Spleen (tissue), 11 donors: ENCODE results near the gene CHST8. TPM values are rescaled to one million over a fixed set of nuclear protein-coding genes. Genes with fewer than 3 reads are reported as not detected.

ENCODE experiments used
- DNase-seq: peaks from one replicate; pipeline ENCODE4 v3.0.0-alpha.2; 2020
- H3K27ac ChIP-seq, 8 donors: fragments of 200-600 bp; sonication (generic) in 7 of 8; 1 replicate in 4 of 8; 2 replicates in 4 of 8; pipeline versions ENCODE4 v1.5.0 to v1.8.0; 2016 to 2021; ENCODE audit warnings: inconsistent platforms in 4 of 8, mild to moderate bottlenecking in 4 of 8, moderate library complexity in 1 of 8
- H3K27me3 ChIP-seq, 7 donors: fragments of 200-600 bp; sonication (generic) in 6 of 7; replicated peaks in 1 of 7; 1 replicate in 4 of 7; 2 replicates in 3 of 7; pipeline versions ENCODE4 v1.5.0 to v1.8.0; 2016 to 2021; ENCODE audit warnings: inconsistent platforms in 3 of 7, mild to moderate bottlenecking in 1 of 7
- H3K36me3 ChIP-seq, 6 donors: fragments of 200-600 bp; sonication (generic) in 5 of 6; 1 replicate in 4 of 6; 2 replicates in 2 of 6; pipeline versions ENCODE4 v1.5.0 to v1.8.0; 2016 to 2021; ENCODE audit warnings: inconsistent platforms in 2 of 6
- H3K4me1 ChIP-seq, 6 donors: fragments of 200-600 bp; sonication (generic) in 5 of 6; 1 replicate in 3 of 6; 2 replicates in 3 of 6; pipeline versions ENCODE4 v1.5.0 to v1.8.0; 2016 to 2021; ENCODE audit warnings: inconsistent platforms in 3 of 6
- H3K4me3 ChIP-seq, 8 donors: fragments of 200-600 bp; sonication (generic) in 7 of 8; 1 replicate in 4 of 8; 2 replicates in 4 of 8; pipeline versions ENCODE4 v1.5.0 to v1.8.0; 2016 to 2021; ENCODE audit warnings: inconsistent platforms in 4 of 8, mild to moderate bottlenecking in 4 of 8, moderate library complexity in 2 of 8
- H3K9me3 ChIP-seq, 8 donors: fragments of 200-600 bp; sonication (generic) in 7 of 8; 1 replicate in 4 of 8; 2 replicates in 4 of 8; pipeline versions ENCODE4 v1.5.0 to v1.8.0; 2016 to 2021; ENCODE audit warnings: inconsistent platforms in 4 of 8
- POLR2A ChIP-seq, 3 donors: fragments of 450-650 bp; IDR thresholded peaks; one replicate each; pipeline ENCODE4 v1.5.1; 2017; ENCODE audit warnings: antibody characterized with exemption in 3 of 3, mild to moderate bottlenecking in 1 of 3
- POLR2AphosphoS5 ChIP-seq, 3 donors: sonication (generic); formaldehyde crosslinking; IDR thresholded peaks; one replicate each; pipeline ENCODE4 v1.5.1; 2017; ENCODE audit warnings: antibody characterized with exemption in 3 of 3
- WGBS, 5 donors: extraction: QIAGEN DNeasy Blood & Tissue Kit in 3 of 5; methylation state at CpG; one replicate each; pipeline versions ENCODE4 v1.1.5 to v1.1.7; 2013 to 2018; 5-methylcytosine and 5-hydroxymethylcytosine counted together
- intact Hi-C: fragments of 100-400 bp; cut with DNase I; formaldehyde crosslinking; loops from one replicate; pipeline ENCODE4 v1.15.0; 2023; ENCODE audit warnings: low total_unique reads
- polyA plus RNA-seq, 3 donors: library from polyadenylated mRNA; stranded (reverse); fragments of 200-250 nt; gene quantifications; one replicate each; pipeline ENCODE4 v1.2.1, GENCODE V29; 2013
- total RNA-seq, 7 donors: library from RNA; depleted of rRNA in 3 of 7; stranded (reverse); fragments of >200 nt in 3 of 7; fragmentation: NEBNext Ultra II Directional in 4 of 7; extraction: Animal tissue kit (Norgen Biotek cat#: 25700) in 4 of 7; gene quantifications; one replicate each; pipeline versions ENCODE4 v1.1.0 to v1.2.1, GENCODE V29; 2016 to 2021
- TF ChIP-seq, protein P1 (sequence below), 11 experiments: fragments of 200-600 bp in 7 of 11; fragments of 450-650 bp in 4 of 11; sonication (generic) in 4 of 11; IDR thresholded peaks in 8 of 11; conservative IDR thresholded peaks in 3 of 11; 1 replicate in 7 of 11; 2 replicates in 4 of 11; pipeline versions ENCODE4 v1.4.0 to v1.8.0; 2016 to 2021; ENCODE audit warnings: antibody characterized with exemption in 11 of 11, inconsistent platforms in 4 of 11, mild to moderate bottlenecking in 1 of 11
- donor health status: healthy with polysubstance abuse.
- donor health status: DM: no; HTN: no; CAD: no; lungs with moderate emphysema.
- donor health status: DM: no; HTN: no; CAD: no.
- donor health status: Bipolar disorder and iron deficiency.
- donor health status: healthy.
- donor health status: DM: no; HTN: no; CAD: no.
- donor health status: DM: yes; HTN: yes; CAD: no.

The CHST8 gene
- total and polyA plus RNA-seq, 10 donors: 0.43 to 4.0 (median 1.6) TPM

DNA sequence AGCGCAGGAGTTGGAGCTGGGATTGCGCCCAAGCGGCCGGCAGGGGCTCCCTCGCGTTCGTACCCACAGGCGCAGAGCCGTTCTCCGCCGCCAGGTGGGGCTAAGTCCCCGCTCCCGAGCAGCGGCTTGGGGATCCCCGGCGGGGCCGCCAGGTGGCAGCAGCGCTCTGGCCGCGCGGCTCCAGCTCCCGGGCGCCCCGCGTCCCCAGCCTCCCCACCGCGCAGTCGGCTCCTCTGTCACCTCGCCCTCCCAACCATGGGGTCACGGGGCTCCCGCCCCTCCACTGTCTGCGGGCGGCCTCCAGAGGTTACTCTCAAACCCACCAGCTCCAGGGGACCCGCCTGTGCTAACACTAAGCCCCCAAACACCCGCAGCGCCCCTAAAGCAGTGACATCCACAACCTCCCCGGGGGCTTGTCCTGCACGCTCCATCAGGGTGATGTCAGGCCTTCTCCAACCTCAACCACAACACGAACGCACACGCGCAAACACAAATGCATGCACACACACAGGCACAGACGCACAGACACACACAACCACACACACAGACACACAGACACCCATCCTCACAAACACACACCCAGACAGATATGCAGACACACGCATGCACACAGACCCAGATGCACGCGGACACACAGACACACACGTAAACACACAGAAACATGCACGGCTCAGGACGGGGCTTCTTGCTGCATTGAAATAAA lies 156.5 kb downstream of the CHST8 start:
- peak; percentile 97 for DNase-seq
- peak overlapping the region in 5 of 8 donors; percentile 7 to 54 (median 10) for H3K4me3 ChIP-seq
- peaks cover 0 to 42% (median 0%) of the 10 kb centered on the region in 7 donors for H3K27me3 ChIP-seq
- H3K36me3 ChIP-seq: no peaks in the 10 kb centered on the region
- no peaks in the 10 kb centered on the region for H3K9me3 ChIP-seq
- 9 to 44% (median 24%) methylated on average over 11 to 49 of the region's 49 CpGs for WGBS, 5 donors
- no peak overlapping the region for H3K27ac ChIP-seq
- intact Hi-C loops: loop anchor here (2.0 to 5.0 kb wide), 2 partner anchors 221 to 319 kb away; no protein-coding TSS in a partner anchor
- peaks cover 0 to 43% (median 23%) of the 10 kb centered on the region in 6 donors for H3K4me1 ChIP-seq
- no peak for TF ChIP-seq POLR2A (IDR thresholded peaks at IDR 0.05)
- TF ChIP-seq, protein P1, sequence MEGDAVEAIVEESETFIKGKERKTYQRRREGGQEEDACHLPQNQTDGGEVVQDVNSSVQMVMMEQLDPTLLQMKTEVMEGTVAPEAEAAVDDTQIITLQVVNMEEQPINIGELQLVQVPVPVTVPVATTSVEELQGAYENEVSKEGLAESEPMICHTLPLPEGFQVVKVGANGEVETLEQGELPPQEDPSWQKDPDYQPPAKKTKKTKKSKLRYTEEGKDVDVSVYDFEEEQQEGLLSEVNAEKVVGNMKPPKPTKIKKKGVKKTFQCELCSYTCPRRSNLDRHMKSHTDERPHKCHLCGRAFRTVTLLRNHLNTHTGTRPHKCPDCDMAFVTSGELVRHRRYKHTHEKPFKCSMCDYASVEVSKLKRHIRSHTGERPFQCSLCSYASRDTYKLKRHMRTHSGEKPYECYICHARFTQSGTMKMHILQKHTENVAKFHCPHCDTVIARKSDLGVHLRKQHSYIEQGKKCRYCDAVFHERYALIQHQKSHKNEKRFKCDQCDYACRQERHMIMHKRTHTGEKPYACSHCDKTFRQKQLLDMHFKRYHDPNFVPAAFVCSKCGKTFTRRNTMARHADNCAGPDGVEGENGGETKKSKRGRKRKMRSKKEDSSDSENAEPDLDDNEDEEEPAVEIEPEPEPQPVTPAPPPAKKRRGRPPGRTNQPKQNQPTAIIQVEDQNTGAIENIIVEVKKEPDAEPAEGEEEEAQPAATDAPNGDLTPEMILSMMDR (IDR thresholded peaks at IDR 0.05 in 8 of 11, conservative IDR thresholded peaks at IDR 0.05 in 3 of 11): peak; percentile 98 to 100 (median 100)
- TF ChIP-seq POLR2AphosphoS5 (IDR thresholded peaks at IDR 0.05): peak; percentile 40 to 75 (median 64)

DNA sequence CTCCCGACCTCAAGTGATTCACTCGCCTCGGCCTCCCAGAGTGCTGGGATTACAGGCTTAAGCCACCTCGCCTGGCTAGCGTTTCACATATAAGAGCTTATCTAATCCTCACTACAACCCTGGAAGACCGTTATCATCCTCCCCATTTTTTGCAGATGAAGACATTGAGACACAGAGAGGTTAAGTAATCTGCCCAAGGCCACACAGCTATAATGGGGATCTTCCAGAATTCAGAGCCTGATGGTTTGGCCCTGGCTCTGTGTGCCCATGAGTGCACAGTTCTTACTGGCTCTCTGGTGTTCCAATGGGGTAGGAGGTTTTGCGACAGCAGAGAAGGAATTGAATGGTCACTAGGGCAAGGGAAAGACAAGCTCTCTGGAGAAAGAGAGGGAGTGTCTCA lies 158.1 kb downstream of the CHST8 start:
- DNase-seq: no peak
- Histone ChIP-seq H3K4me1 (peaks cover 0 to 35% (median 23%) of the 10 kb centered on the region in 6 donors), H3K9me3 (no peaks in the 10 kb centered on the region), H3K27me3 (peaks cover 0 to 42% (median 0%) of the 10 kb centered on the region in 7 donors), H3K4me3 (no peak overlapping the region), H3K27ac (no peak overlapping the region), H3K36me3 (no peaks in the 10 kb centered on the region)
- 69 to 93% (median 87%) methylated on average over 7 of the region's 7 CpGs for WGBS, 5 donors
- TF ChIP-seq POLR2A (IDR thresholded peaks at IDR 0.05) (no peak), POLR2AphosphoS5 (IDR thresholded peaks at IDR 0.05) (no peak)
- TF ChIP-seq, protein P1 (IDR thresholded peaks at IDR 0.05 in 8 of 11, conservative IDR thresholded peaks at IDR 0.05 in 3 of 11): no peak
- intact Hi-C loops: loop anchor here (2.0 to 5.0 kb wide), 2 partner anchors 219 to 317 kb away; no protein-coding TSS in a partner anchor

GRCh38 chr19:33780251-33780650 lies 158.5 kb downstream of the CHST8 start:
- intact Hi-C loops: no loop called here

More at GRCh38 chr19:33780251-33780650, 158.5 kb downstream of the CHST8 start:
- Histone ChIP-seq H3K4me1 (peaks cover 0 to 35% (median 23%) of the 10 kb centered on the region in 6 donors), H3K9me3 (no peaks in the 10 kb centered on the region), H3K36me3 (no peaks in the 10 kb centered on the region), H3K4me3 (no peak overlapping the region), H3K27ac (peak overlapping the region in 2 of 8 donors; percentile 6 to 36), H3K27me3 (peaks cover 0 to 42% (median 0%) of the 10 kb centered on the region in 7 donors)
- 16 to 24% (median 18%) methylated on average over 6 of the region's 6 CpGs for WGBS, 5 donors
- no peak for TF ChIP-seq POLR2A (IDR thresholded peaks at IDR 0.05)
- TF ChIP-seq, protein P1 (IDR thresholded peaks at IDR 0.05 in 8 of 11, conservative IDR thresholded peaks at IDR 0.05 in 3 of 11): no peak
- TF ChIP-seq POLR2AphosphoS5 (IDR thresholded peaks at IDR 0.05): no peak
- DNase-seq: no peak
